Osteoblast (primary cell): ENCODE measurements around the gene PRKCQ. TPM values are rescaled to one million over a fixed set of nuclear protein-coding genes. Genes with fewer than 3 reads are reported as not detected.

Experiments
- DNase-seq: peaks from one replicate; pipeline ENCODE4 v3.0.0; 2011; ENCODE audit warnings: low spot score, mixed read lengths; ENCODE audit not compliant: insufficient read length; ENCODE audit errors: missing footprints
- H2AFZ ChIP-seq: 2 replicates; pipeline ENCODE4 v1.6.0; 2011; ENCODE audit warnings: mild to moderate bottlenecking, low read length
- H3K27ac ChIP-seq: 2 replicates; pipeline ENCODE4 v1.5.1; 2011; ENCODE audit warnings: mild to moderate bottlenecking, low read depth, low read length, moderate library complexity
- H3K27me3 ChIP-seq: 2 replicates; pipeline ENCODE4 v1.6.0; 2012; ENCODE audit warnings: mild to moderate bottlenecking, control low read depth, inconsistent platforms, low read length, moderate library complexity; ENCODE audit not compliant: insufficient read depth
- H3K36me3 ChIP-seq: 2 replicates; pipeline ENCODE4 v1.5.1; 2011; ENCODE audit warnings: mild to moderate bottlenecking, low read length, control low read depth, moderate library complexity; ENCODE audit not compliant: insufficient read depth
- H3K4me1 ChIP-seq: 2 replicates; pipeline ENCODE4 v1.5.1; 2011; ENCODE audit warnings: mild to moderate bottlenecking, low read length, control low read depth, moderate library complexity; ENCODE audit not compliant: insufficient read depth
- H3K4me2 ChIP-seq: 2 replicates; pipeline ENCODE4 v1.6.0; 2011; ENCODE audit warnings: mild to moderate bottlenecking, low read length; ENCODE audit not compliant: insufficient read depth
- H3K4me3 ChIP-seq: fragments of 200-600 bp; sonication (generic); 3 replicates; pipeline ENCODE4 v1.5.1; 2012; ENCODE audit warnings: mild to moderate bottlenecking, low read length, inconsistent platforms; ENCODE audit not compliant: insufficient read depth
- H3K79me2 ChIP-seq: 2 replicates; pipeline ENCODE4 v1.6.0; 2012; ENCODE audit warnings: mild to moderate bottlenecking, low read length, control low read depth, inconsistent platforms; ENCODE audit not compliant: insufficient read depth
- H3K9me3 ChIP-seq: 2 replicates; pipeline ENCODE4 v1.5.1; 2011; ENCODE audit warnings: low read depth, low read length, control low read depth
- H4K20me1 ChIP-seq: 2 replicates; pipeline ENCODE4 v1.6.0; 2012; ENCODE audit warnings: mild to moderate bottlenecking, low read length, control low read depth; ENCODE audit not compliant: insufficient read depth
- CTCF ChIP-seq: IDR thresholded peaks from 2 replicates; pipeline ENCODE4 v1.5.1; 2011; ENCODE audit warnings: mild to moderate bottlenecking, low read depth, low read length, moderate library complexity; ENCODE audit errors: extremely low read depth
- total RNA-seq: library from RNA; depleted of rRNA; stranded (reverse); fragments of >200 nt; gene quantifications from 2 replicates; pipeline ENCODE4 v1.2.3, GENCODE V29; 2012

Gene PRKCQ
- total RNA-seq, 1 donor, result not detected

- DNase-seq, result no peak
- H3K79me2 ChIP-seq, result no peaks in the 10 kb centered on the region
- no peaks in the 10 kb centered on the region for H3K9me3 ChIP-seq
- no peak overlapping the region for H2AFZ ChIP-seq
- no peak overlapping the region for H3K4me3 ChIP-seq
- no peak overlapping the region for H3K27ac ChIP-seq
- H3K27me3 ChIP-seq, result no peaks in the 10 kb centered on the region
- no peak for TF ChIP-seq CTCF
- H4K20me1 ChIP-seq, result no peaks in the 10 kb centered on the region
- no peak overlapping the region for H3K4me2 ChIP-seq
- H3K4me1 ChIP-seq, result no peaks in the 10 kb centered on the region
- no peaks in the 10 kb centered on the region for H3K36me3 ChIP-seq
Observed at GRCh38 chr10:6516929-6517284, 63.2 kb downstream of the PRKCQ start.

GRCh38 chr10:6516281-6516928, 63.7 kb downstream of the PRKCQ start:
- TF ChIP-seq CTCF, result no peak
- DNase-seq, result no peak
- Histone ChIP-seq H3K79me2 (no peaks in the 10 kb centered on the region), H3K27ac (no peak overlapping the region), H3K27me3 (no peaks in the 10 kb centered on the region), H3K36me3 (no peaks in the 10 kb centered on the region), H3K4me1 (no peaks in the 10 kb centered on the region), H3K4me3 (no peak overlapping the region), H2AFZ (no peak overlapping the region), H3K4me2 (no peak overlapping the region), H4K20me1 (no peaks in the 10 kb centered on the region), H3K9me3 (no peaks in the 10 kb centered on the region)

GRCh38 chr10:6514844-6515780, 65.0 kb downstream of the PRKCQ start:
- H3K27ac ChIP-seq, result no peak overlapping the region
- H4K20me1 ChIP-seq, result no peaks in the 10 kb centered on the region
- H3K4me3 ChIP-seq, result no peak overlapping the region
- H2AFZ ChIP-seq, result no peak overlapping the region
- no peaks in the 10 kb centered on the region for H3K27me3 ChIP-seq
- no peaks in the 10 kb centered on the region for H3K79me2 ChIP-seq
- H3K4me1 ChIP-seq, result no peaks in the 10 kb centered on the region
- H3K4me2 ChIP-seq, result no peak overlapping the region
- DNase-seq, result no peak
- TF ChIP-seq CTCF, result no peak
- no peaks in the 10 kb centered on the region for H3K36me3 ChIP-seq
- no peaks in the 10 kb centered on the region for H3K9me3 ChIP-seq

GRCh38 chr10:6514180-6514579, 65.9 kb downstream of the PRKCQ start:
- Histone ChIP-seq H3K79me2 (no peaks in the 10 kb centered on the region), H3K4me2 (no peak overlapping the region), H3K27ac (no peak overlapping the region), H2AFZ (no peak overlapping the region), H3K4me3 (no peak overlapping the region), H3K4me1 (no peaks in the 10 kb centered on the region), H3K9me3 (no peaks in the 10 kb centered on the region), H4K20me1 (no peaks in the 10 kb centered on the region), H3K27me3 (no peaks in the 10 kb centered on the region), H3K36me3 (no peaks in the 10 kb centered on the region)
- no peak for DNase-seq
- TF ChIP-seq CTCF, result no peak
